ENCODE measurements around the gene MZF1.
"Not testable (repeated sequence)": the region's sequence is repeated elsewhere in the genome, so short reads cannot be mapped to it uniquely, and the experiment has no call there.

MZF1 gene

GRCh38 chr19:58555369-58555885 is 17.7 kb downstream of the MZF1 start:
- no peak for DNase-seq

DNA sequence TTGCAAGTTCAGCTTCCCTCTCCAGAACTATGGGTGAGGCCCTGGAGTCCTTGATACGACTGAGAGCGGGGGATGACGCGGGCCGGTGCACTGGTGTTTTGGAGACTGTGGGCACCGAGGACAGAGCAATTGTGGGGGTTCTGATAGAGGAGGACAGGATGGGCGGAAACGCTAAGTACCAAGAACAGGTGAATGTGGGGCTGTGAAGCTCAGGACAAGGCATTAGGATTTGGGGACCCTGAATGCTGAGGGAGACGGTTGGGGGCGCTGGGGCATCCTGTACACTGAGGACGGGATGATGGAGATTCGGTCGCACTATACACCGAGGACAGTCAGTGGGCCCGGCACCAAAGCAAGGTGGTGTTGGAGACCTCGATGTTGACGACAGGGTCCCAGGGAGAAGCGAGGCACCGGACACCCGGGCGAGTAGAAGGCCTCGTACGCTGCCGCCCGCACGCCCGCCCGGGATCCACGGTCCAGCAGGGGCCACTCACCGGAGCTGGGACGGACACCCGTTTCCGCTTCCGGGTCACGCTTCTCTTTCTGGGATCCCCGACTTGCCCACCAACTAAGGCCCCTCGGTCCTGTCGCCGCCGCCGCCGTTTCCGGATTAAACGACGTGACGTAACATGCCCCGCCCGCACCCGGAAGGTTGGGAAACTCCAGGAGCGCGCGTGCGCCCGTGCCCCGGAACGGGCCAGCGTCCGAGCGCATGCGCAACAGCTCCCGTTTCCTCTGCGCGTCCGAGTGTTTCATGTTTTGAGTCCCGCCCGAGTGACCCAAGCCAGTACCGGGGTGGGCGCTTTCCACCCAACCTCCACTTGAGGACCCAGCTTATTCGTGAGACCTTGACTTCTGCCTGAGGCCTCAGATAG is 18.4 kb downstream of the MZF1 start, which contains the start of gene CHMP2A:
Gene CHMP2A, minus strand, starts transcription at position 612 of the 875 bp plus-strand sequence. CDS start 893 bp downstream, outside the sequence.
- no peak for DNase-seq

DNA sequence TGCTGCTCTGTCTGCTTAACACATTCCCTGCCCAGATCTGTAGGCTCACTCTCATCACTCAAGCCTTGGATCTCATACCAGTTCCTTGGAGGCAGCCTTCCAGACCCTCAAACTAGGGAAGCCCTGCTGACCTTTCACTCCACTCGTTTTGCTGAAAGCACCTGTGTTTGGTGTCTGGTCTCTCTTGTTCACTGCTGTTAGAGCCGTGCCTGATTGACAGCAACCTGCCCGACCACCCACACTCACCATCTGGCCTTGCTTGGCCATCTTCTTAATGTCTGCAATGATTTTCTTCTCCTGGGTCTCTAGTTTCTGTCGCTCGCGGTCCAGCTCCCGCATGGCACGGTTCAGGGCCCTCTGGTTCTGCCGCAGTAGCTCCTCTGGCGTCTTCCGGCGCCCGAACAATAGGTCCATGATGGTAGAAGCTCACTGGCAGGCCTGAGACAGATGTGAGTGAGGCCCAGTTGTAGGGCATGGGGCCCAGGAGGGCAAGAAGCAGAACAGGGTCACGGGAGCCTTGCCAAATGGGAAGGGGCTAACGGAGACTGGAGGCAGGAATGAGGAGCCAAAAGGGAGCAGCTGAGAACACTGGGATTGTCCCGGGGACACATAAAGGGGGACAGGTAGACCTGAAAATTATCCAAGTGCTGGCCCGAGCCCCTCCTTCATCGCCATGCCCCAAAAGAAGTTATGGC is 19.2 kb downstream of the MZF1 start:
- DNase-seq: no peak

GRCh38 chr19:58552655-58553054 is 20.5 kb downstream of the MZF1 start:
- DNase-seq: no peak

DNA sequence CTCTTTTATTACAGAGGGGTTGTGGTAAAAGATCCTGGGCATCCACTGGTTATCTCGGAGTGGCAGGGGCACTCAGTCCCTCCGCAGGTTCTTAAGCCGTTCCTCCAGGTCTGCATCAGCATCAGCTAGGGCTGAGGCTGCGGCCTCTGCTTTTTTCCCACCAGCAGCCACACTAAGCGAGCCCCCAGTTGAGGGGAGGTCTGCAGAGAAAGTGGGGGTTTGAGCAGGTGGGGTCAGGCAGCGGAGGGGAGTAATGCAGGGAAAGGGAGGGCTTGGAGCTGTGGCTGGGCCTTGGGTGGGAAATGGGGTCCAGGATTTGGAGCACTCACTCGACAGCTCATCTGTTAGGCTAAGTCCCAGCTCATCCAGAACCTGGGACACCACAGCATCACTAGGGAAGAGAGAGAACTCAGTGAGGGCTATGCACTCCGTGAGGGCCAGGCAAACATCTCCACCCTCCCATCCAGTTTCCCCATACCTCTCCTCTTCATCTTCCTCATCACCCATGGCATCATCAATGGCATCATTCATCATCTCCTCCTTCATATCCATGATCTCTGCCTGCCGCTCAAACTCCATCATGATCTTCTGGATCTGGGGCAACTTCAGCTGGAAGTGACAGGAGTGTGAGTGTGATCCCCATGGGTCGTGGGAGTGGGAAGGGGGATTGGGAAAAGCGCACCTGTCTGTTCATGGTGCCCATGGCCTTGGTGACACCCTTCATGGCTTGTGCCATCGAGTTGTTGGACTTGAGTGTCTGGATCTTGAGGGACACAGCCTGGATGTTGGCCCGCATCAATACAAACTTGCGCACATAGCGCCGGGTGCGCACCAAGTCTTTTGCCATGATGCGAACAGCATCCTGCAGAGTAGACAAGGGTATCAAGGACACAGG is 21.3 kb downstream of the MZF1 start:
- DNase-seq: no peak

DNA sequence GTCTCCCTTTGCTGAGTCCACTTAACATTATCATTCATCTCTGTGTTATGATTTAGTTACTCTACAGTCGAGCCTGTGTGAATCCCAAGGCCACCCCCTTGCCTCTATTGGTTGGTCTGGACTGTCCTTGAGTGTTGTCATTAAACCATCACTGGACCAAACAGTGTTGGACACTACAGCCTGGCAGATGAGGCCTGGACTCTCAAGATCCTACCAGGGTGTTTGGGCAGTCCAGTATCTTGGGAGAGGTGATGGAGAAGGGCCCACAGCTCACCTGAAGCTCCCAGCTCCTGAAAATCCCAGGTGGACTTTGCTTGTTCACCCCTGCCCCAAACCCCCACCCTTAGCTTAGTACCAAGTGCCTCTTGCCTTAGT is 22.0 kb downstream of the MZF1 start:
- no peak for DNase-seq

- DNase-seq: no peak
These were observed 22.6 kb downstream of the MZF1 start for GRCh38 chr19:58550362-58551122.

DNA sequence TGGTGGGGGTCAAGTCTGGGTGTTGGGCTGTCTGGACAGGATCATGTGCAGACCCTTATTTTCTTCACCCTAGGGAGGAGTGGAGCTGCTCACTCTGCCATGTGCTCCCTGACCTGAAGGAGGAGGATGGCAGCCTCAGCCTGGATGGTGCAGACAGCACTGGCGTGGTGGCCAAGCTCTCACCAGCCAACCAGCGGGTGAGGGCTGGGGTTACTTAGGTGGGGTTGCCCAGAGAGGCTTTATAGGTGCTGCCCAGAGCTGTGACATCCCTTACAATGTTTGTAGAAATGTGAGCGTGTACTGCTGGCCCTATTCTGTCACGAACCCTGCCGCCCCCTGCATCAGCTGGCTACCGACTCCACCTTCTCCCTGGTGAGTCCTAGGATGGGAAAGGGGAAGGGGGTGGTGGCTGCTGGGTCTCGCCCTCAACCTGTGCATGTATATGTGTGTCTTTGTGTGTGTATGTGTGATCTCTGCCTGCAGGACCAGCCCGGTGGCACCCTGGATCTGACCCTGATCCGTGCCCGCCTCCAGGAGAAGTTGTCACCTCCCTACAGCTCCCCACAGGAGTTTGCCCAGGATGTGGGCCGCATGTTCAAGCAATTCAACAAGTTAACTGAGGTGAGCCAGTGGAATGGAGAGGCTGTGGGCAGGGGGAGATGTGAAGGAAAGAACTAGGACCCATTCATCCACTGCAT is 23.3 kb downstream of the MZF1 start:
- DNase-seq: no peak

DNA sequence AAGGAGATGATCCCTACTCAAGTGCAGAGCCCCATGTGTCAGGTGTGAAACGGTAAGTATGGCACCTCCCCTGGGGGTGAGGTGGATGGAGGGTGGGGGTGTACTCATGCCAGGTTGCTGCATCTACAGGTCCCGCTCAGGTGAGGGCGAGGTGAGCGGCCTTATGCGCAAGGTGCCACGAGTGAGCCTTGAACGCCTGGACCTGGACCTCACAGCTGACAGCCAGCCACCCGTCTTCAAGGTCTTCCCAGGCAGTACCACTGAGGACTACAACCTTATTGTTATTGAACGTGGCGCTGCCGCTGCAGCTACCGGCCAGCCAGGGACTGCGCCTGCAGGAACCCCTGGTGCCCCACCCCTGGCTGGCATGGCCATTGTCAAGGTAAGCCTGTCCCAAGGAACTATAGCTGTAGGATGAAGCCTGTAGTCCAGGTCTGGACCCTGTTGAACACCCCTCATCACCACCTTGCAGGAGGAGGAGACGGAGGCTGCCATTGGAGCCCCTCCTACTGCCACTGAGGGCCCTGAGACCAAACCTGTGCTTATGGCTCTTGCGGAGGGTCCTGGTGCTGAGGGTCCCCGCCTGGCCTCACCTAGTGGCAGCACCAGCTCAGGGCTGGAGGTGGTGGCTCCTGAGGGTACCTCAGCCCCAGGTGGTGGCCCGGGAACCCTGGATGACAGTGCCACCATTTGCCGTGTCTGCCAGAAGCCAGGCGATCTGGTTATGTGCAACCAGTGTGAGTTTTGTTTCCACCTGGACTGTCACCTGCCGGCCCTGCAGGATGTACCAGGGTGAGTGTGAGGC is 24.1 kb downstream of the MZF1 start:
- no peak for DNase-seq

DNA sequence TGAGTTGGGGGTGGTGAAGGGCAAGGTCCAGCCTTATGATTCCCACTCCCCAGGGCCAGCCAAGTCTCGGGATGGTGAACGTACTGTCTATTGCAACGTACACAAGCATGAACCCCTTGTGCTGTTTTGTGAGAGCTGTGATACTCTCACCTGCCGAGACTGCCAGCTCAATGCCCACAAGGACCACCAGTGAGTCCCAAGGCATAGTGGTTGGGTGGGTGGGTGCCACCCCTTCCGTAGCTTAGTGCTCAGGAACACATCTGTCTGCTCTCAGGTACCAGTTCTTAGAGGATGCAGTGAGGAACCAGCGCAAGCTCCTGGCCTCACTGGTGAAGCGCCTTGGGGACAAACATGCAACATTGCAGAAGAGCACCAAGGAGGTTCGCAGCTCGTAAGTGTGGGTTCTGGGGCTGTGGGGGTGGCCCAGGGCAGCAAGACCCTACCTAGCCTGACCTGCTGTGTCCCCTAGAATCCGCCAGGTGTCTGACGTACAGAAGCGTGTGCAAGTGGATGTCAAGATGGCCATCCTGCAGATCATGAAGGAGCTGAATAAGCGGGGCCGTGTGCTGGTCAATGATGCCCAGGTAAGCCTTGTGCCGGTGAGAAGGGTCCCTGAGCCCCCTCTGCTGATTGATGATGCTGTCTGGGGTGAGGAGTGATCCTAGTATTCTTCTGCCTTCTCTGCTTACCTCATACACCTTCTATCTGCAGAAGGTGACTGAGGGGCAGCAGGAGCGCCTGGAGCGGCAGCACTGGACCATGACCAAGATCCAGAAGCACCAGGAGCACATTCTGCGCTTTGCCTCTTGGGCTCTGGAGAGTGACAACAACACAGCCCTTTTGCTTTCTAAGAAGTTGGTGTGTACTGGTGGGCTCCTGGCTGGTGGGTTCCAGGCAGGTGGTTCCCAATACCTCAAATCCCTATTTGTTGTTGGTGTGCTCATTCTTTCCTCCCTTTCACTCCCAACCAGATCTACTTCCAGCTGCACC is 25.5 kb downstream of the MZF1 start:
- no peak for DNase-seq

DNA sequence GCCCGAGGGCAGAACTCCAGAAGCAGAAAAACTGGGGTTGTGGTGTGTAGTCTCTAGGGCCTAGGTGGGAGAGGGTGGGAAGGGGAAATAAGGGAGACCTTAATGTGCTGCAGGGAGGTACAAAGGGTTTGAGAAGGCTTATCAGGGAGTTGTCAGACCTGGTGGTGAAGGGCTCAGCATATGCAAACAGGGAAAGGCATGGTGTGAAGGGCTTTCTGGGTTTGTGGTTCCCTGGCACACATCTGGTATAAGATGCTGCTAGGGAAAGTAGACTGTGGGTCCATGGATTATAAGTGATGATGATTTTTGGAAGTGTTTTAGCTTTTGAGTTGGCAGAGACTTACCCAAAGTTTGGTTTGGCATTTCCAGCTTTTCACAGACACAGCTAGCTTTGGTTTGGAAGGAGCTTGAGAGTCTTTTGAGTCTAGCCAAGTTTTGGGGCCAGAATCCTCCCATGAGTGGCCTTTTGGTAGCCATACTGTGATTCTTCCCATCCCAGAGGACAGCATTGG is 27.1 kb downstream of the MZF1 start:
- DNase-seq: no peak

DNA sequence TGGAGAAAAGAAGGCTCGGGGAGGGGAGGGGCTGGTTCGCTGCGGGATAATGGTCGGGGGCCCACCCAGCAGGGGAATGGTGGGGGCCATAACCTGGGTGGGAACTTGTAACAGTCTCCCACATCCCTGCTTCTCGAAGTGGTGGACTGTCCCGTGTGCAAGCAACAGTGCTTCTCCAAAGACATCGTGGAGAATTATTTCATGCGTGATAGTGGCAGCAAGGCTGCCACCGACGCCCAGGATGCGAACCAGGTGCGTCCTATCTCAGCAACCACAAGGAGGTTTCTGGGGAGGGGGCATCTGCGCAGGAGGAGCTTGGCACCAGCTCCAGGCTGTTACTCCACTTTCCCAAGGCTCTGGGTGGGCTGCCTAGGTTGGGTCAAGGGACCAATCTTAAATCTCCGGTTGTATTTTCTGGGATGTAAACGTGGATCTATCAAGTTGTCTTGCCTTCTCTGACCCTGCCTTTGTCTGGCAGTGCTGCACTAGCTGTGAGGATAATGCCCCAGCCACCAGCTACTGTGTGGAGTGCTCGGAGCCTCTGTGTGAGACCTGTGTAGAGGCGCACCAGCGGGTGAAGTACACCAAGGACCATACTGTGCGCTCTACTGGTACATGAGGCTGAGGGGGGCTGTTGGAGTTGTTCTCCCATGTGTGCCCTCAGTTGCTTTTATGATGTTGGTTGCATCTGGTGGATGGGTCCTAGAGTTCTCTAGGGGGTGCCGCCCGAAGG is 27.7 kb downstream of the MZF1 start:
- DNase-seq: no peak

GRCh38 chr19:58544591-58545285 is 28.4 kb downstream of the MZF1 start:
- no peak for DNase-seq

DNA sequence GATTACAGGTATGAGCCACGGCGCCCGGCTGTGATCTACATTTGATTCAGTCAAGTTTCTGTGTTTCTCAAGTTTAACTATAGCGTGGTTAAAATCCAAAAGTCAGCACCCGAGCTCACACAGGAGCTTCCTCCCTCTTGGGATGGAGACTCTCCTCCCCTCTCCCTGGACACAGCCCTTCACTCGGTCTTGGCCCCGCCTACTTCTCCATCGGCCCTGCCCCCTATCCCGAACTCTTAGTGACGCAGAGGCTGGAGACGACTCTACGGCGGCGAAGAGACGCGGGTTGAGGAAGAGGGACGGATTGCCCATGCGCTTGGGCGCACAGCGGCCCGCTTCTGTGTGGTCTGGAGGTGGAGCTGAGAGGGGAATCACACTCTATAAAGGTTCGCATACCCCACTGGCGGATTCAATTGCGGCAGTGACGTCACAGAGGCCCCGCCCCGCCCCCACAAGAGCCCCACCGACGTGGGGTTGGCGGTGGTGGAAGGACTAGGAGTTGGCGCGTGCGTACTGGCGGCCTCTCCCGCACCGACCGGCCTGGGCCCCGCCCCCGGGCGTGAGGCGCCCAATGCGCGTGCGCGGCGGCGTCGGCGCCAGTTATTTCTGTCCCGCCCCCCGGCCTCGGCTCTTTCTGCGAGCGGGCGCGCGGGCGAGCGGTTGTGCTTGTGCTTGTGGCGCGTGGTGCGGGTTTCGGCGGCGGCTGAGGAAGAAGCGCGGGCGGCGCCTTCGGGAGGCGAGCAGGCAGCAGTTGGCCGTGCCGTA is 29.1 kb downstream of the MZF1 start, which contains the start of gene TRIM28:
Gene TRIM28, plus strand, starts transcription at position 239 of the 765 bp plus-strand sequence. CDS start 694 bp downstream, outside the sequence.
- no peak for DNase-seq

GRCh38 chr19:58542641-58543372 is 30.3 kb downstream of the MZF1 start:
- DNase-seq: not testable (repeated sequence)

DNA sequence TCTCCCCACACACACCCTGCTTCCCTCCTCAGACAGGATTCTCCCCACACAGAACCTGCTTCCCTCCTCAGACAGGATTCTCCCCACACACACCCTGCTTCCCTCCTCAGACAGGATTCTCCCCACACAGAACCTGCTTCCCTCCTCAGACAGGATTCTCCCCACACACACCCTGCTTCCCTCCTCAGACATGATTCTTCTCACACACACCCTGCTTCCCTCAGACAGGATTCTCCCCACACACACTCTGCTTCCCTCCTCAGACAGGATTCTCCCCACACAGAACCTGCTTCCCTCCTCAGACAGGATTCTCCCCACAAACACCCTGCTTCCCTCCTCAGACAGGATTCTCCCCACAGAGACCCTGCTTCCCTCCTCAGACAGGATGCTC is 34.0 kb downstream of the MZF1 start:
- not testable (repeated sequence) for DNase-seq
